SH-SY5Y (cell line): ENCODE measurements around the gene FAM32A.

Experiments used
- GATA2 ChIP-seq: IDR thresholded peaks from 2 replicates; pipeline ENCODE4 v1.6.1; 2011; ENCODE audit warnings: mild to moderate bottlenecking, low read depth, low read length
- GATA3 ChIP-seq: IDR thresholded peaks from 2 replicates; pipeline ENCODE4 v1.6.1; 2011; ENCODE audit warnings: low read depth, mild to moderate bottlenecking, low read length, moderate library complexity

DNA sequence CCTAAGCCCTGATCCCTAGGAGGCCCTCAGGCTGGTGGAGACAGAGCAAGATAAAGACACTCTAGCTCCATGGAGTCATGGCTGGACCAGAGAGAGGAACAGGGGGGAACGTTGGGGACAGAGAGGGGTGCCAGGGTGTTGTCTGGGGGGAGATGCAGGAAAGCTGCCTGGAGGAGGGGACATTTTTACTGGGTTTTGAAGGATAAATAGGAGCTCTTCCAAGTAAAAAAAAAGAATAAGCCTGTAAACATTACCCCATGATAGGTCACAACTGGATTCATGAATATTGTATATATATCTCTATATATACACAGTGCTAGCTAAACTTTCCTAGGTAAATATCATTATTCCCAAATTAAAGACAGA lies 41.0 kb upstream of the FAM32A start:
- TF ChIP-seq GATA2 (no peak), GATA3 (no peak)
